ENCODE results near the gene ARL6IP6.

Gene ARL6IP6

GRCh38 chr2:152804687-152805408 lies 86.4 kb downstream of the ARL6IP6 start:
- no peak for DNase-seq (ENCODE audit: low read depth, low spot score)

DNA sequence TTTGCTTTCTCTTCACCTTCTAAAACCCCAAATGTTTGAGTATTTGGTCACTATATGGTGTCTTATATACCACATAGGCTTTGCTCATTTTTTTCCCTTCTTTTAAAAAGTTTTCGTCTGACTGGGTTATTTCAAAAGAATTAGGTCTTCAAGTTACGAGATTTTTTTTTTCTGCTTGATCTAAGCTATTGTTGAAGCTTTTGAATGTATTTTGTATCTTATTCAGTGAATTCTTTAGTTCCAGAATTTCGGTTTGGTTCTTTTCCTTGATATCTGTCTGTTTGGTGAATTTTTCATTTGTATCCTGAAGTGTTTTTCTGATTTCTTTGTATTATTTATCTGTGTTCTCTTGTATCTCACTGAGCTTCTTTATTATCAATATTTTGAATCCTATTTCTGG lies 93.5 kb downstream of the ARL6IP6 start:
- no peak for DNase-seq (ENCODE audit: low read depth, low spot score)
